IMR-90 (cell line): Measurements from ENCODE around the gene USP28. TPM values are rescaled to one million over a fixed set of nuclear protein-coding genes. Genes with fewer than 3 reads are reported as not detected.

Source experiments
- ATAC-seq: fragments of 200-7000 bp; cut with Tn5 transposase; 2 replicates; pipeline ENCODE4 v1.9.1; 2020; ENCODE audit warnings: low read depth, mild to moderate bottlenecking, moderate library complexity
- BruUV-seq: library from RNA; stranded (reverse); fragments of 400-500 nt; replicated peaks from 2 replicates; lab custom pipeline; 2021; lab: Mats Ljungman, UMichigan
- CTCF ChIA-PET: fragments of 300-600 bp; formaldehyde crosslinking; extraction: SDS; loops from one replicate; lab custom pipeline; 2021; ENCODE audit warnings: antibody characterized with exemption; lab: Yijun Ruan, JAX
- POLR2A ChIA-PET: fragments of 300-600 bp; sonication (Branson Sonifier 250); formaldehyde crosslinking; loops from one replicate; lab custom pipeline; 2022; ENCODE audit warnings: antibody characterized with exemption; ENCODE audit not compliant: unreplicated experiment; lab: Charles Lee
- DNase-seq: peaks from one replicate; pipeline ENCODE4 v3.0.0; 2013
- H2AFZ ChIP-seq: replicated peaks from 2 replicates; pipeline ENCODE3; 2013; ENCODE audit warnings: low read length, mild to moderate bottlenecking; ENCODE audit not compliant: poor library complexity
- H2AK5ac ChIP-seq: 2 replicates; pipeline ENCODE4 v1.6.1; 2013; ENCODE audit warnings: low read depth, low read length, inconsistent platforms
- H2AK9ac ChIP-seq: replicated peaks from 2 replicates; pipeline ENCODE3; 2013; ENCODE audit warnings: mild to moderate bottlenecking, low read depth, low read length, moderate library complexity; ENCODE audit not compliant: poor library complexity
- H2BK120ac ChIP-seq: 2 replicates; pipeline ENCODE4 v1.6.1; 2013; ENCODE audit warnings: low read depth, low read length, inconsistent platforms
- H2BK15ac ChIP-seq: 3 replicates; pipeline ENCODE4 v1.6.1; 2013; ENCODE audit warnings: low read depth, low read length, inconsistent platforms
- H2BK20ac ChIP-seq: 2 replicates; pipeline ENCODE4 v1.6.1; 2013; ENCODE audit warnings: low read depth, mild to moderate bottlenecking, inconsistent platforms, low read length, moderate library complexity
- H2BK5ac ChIP-seq: 2 replicates; pipeline ENCODE4 v1.6.1; 2013; ENCODE audit warnings: mild to moderate bottlenecking, low read depth, low read length, inconsistent platforms; ENCODE audit not compliant: poor library complexity, severe bottlenecking
- H3K14ac ChIP-seq: replicated peaks from 2 replicates; pipeline ENCODE4 v1.6.1; 2013; ENCODE audit warnings: low read depth, low read length, inconsistent platforms
- H3K18ac ChIP-seq: 2 replicates; pipeline ENCODE4 v1.6.1; 2013; ENCODE audit warnings: low read depth, low read length, control low read depth
- H3K23ac ChIP-seq: 2 replicates; pipeline ENCODE4 v1.6.1; 2013; ENCODE audit warnings: low read depth, low read length, inconsistent platforms
- H3K27ac ChIP-seq: 2 replicates; pipeline ENCODE4 v1.5.1; 2013; ENCODE audit warnings: mild to moderate bottlenecking, control low read depth, low read length; ENCODE audit not compliant: insufficient read depth
- H3K27me3 ChIP-seq: 2 replicates; pipeline ENCODE4 v1.6.1; 2013; ENCODE audit warnings: low read length; ENCODE audit not compliant: control insufficient read depth, insufficient read depth
- H3K36me3 ChIP-seq: 2 replicates; pipeline ENCODE4 v1.6.1; 2013; ENCODE audit warnings: low read length, mixed read lengths; ENCODE audit not compliant: control insufficient read depth, insufficient read depth
- H3K4ac ChIP-seq: 2 replicates; pipeline ENCODE4 v1.6.1; 2013; ENCODE audit warnings: low read depth, low read length, inconsistent platforms
- H3K4me1 ChIP-seq: 2 replicates; pipeline ENCODE4 v1.6.1; 2013; ENCODE audit warnings: low read length, mixed read lengths; ENCODE audit not compliant: control insufficient read depth, insufficient read depth
- H3K4me2 ChIP-seq: 2 replicates; pipeline ENCODE4 v1.6.1; 2013; ENCODE audit warnings: low read depth, mild to moderate bottlenecking, control low read depth, low read length, moderate library complexity
- H3K4me3 ChIP-seq: 2 replicates; pipeline ENCODE4 v1.5.1; 2013; ENCODE audit warnings: low read depth, mild to moderate bottlenecking, control low read depth, low read length, moderate library complexity; ENCODE audit not compliant: insufficient read depth
- H3K56ac ChIP-seq: 2 replicates; pipeline ENCODE4 v1.6.1; 2013; ENCODE audit warnings: low read length, inconsistent platforms; ENCODE audit not compliant: insufficient read depth; ENCODE audit errors: extremely low read depth
- H3K79me1 ChIP-seq, 2 experiments: 2 replicates each; pipeline ENCODE4 v1.6.1; 2013; ENCODE audit warnings: low read length in 2 of 2, inconsistent platforms in 1 of 2, low read depth in 1 of 2
- H3K9ac ChIP-seq: 2 replicates; pipeline ENCODE4 v1.6.1; 2013; ENCODE audit warnings: low read depth, low read length, control low read depth
- H3K9me1 ChIP-seq: 2 replicates; pipeline ENCODE4 v1.6.1; 2013; ENCODE audit warnings: low read length, inconsistent platforms; ENCODE audit not compliant: insufficient read depth
- H3K9me3 ChIP-seq: 2 replicates; pipeline ENCODE4 v1.6.1; 2013; ENCODE audit warnings: low read length; ENCODE audit not compliant: control insufficient read depth, insufficient read depth
- H4K20me1 ChIP-seq: 2 replicates; pipeline ENCODE4 v1.6.1; 2013; ENCODE audit warnings: low read length, inconsistent platforms; ENCODE audit not compliant: insufficient read depth
- H4K5ac ChIP-seq: 2 replicates; pipeline ENCODE4 v1.6.1; 2013; ENCODE audit warnings: mild to moderate bottlenecking, low read depth, low read length, control low read depth
- H4K8ac ChIP-seq, 2 experiments: 2 replicates each; pipeline ENCODE4 v1.6.1; 2013; ENCODE audit warnings: low read depth in 2 of 2, low read length in 2 of 2, control low read depth in 1 of 2, inconsistent platforms in 1 of 2
- H4K91ac ChIP-seq: 2 replicates; pipeline ENCODE4 v1.6.1; 2013; ENCODE audit warnings: low read depth, low read length, inconsistent platforms; ENCODE audit not compliant: insufficient read depth
- MAZ ChIP-seq: IDR thresholded peaks from 2 replicates; pipeline ENCODE4 v1.6.1; 2012; ENCODE audit warnings: low read depth, mild to moderate bottlenecking, low read length, improper control_type of control experiment, moderate library complexity, borderline replicate concordance
- WGBS, 2 experiments: methylation state at CpG; one replicate each; pipeline versions ENCODE4 v1.1.5 to v1.1.7; 2013; ENCODE audit warnings: missing lambda C conversion rate in 2 of 2; ENCODE audit not compliant: insufficient read length in 1 of 2; ENCODE audit errors: extremely low coverage in 2 of 2; 5-methylcytosine and 5-hydroxymethylcytosine counted together
- dilution Hi-C: fragments of 300-500 bp; cut with HindIII; formaldehyde crosslinking; loops from one replicate; pipeline ENCODE4 v1.14.3; 2018; ENCODE audit warnings: low sequenced_read_pairs; ENCODE audit not compliant: unreplicated experiment
- in situ Hi-C: fragments of 300-500 bp; cut with MboI; formaldehyde crosslinking; loops from 3 replicates; pipeline ENCODE4 v1.14.3; 2019; ENCODE audit warnings: low sequenced_read_pairs, inconsistent platforms, mixed read lengths
- intact Hi-C: fragments of 100-400 bp; cut with micrococcal nuclease; formaldehyde crosslinking; loops from 2 replicates; pipeline ENCODE4 v1.10.0; 2022
- polyA plus RNA-seq, 3 experiments: library from polyadenylated mRNA; depleted of rRNA; stranded (reverse); fragments of >200 nt; gene quantifications; 2 replicates each; pipeline ENCODE4 v1.2.3, GENCODE V29; 2012; ENCODE audit warnings: low replicate concordance in 1 of 3
- total RNA-seq: library from RNA; depleted of rRNA; stranded (reverse); fragments of >200 nt; gene quantifications from 2 replicates; pipeline ENCODE4 v1.2.3, GENCODE V29; 2012

The USP28 gene
- total and polyA plus RNA-seq, 2 of the 4 experiments (the other 2 are of a cell fraction) = 17.0 to 36.0 TPM

GRCh38 chr11:113904379-113905101, 29.2 kb upstream of the USP28 start, which contains the start of gene HTR3B:
Gene HTR3B, plus strand, starts transcription at chr11:113904796. Its CDS starts 138 bp downstream, at chr11:113904934.
- Histone ChIP-seq H3K4me2 (no peak within 1 kb of the TSS), H2AK9ac (no peak within 1 kb of the TSS), H3K9ac (no peak within 1 kb of the TSS), H3K4me3 (no peak within 1 kb of the TSS), H3K18ac (no peak within 1 kb of the TSS), H2AK5ac (no peak within 1 kb of the TSS), H2BK20ac (no peak within 1 kb of the TSS), H3K27me3 (peaks cover 7% of the 10 kb centered on the region), H3K14ac (no peak within 1 kb of the TSS), H2BK5ac (no peak within 1 kb of the TSS), H3K23ac (no peak within 1 kb of the TSS), H2BK120ac (no peak within 1 kb of the TSS), H3K79me1 (no peaks in the 10 kb centered on the region), H2AFZ (no peak within 1 kb of the TSS), H3K36me3 (no peaks in the 10 kb centered on the region), H3K27ac (no peak within 1 kb of the TSS), H4K8ac (no peak within 1 kb of the TSS), H3K56ac (no peak within 1 kb of the TSS), H3K9me1 (no peaks in the 10 kb centered on the region), H3K9me3 (no peaks in the 10 kb centered on the region), H3K4ac (no peak within 1 kb of the TSS), H4K20me1 (no peaks in the 10 kb centered on the region), H3K4me1 (no peaks in the 10 kb centered on the region), H4K5ac (no peak within 1 kb of the TSS), H2BK15ac (no peak within 1 kb of the TSS), H4K91ac (no peak within 1 kb of the TSS)
- POLR2A ChIA-PET = no interaction called here
- CTCF ChIA-PET = interaction anchor here (0.9 to 2.6 kb wide), 2 partner anchors 8 to 358 kb away, joined by 3 to 9 read pairs; no protein-coding TSS in a partner anchor
- ATAC-seq (no peak), DNase-seq (no peak)
- TF ChIP-seq MAZ = no peak
- in situ Hi-C loops = no loop called here
- WGBS, 2 experiments = no CpG with 5 or more reads among the region's 6 CpGs
- intact Hi-C loops = no loop called here
- dilution Hi-C loops = no loop called here
- BruUV-seq = no TSS peak
